Activated CD8-positive, alpha-beta T cell treated with anti-CD3 and anti-CD28 coated beads for 36 hours (primary cell): ENCODE measurements around the gene HBZ. TPM values are rescaled to one million over a fixed set of nuclear protein-coding genes. Genes with fewer than 3 reads are reported as not detected.
"Not testable (repeated sequence)": the region's sequence is repeated elsewhere in the genome, so short reads cannot be mapped to it uniquely, and the experiment has no call there.

Experiments
- ATAC-seq: fragments of 200-7000 bp; cut with Tn5 transposase; one replicate; pipeline ENCODE4 v1.10.0; 2021; ENCODE audit warnings: mild to moderate bottlenecking, moderate library complexity
- CTCF ChIA-PET: fragments of 350-600 bp; sonication (Branson Sonifier 250); formaldehyde crosslinking; loops from one replicate; lab custom pipeline; 2021; ENCODE audit warnings: antibody characterized with exemption; lab: Charles Lee
- POLR2A ChIA-PET: fragments of 350-600 bp; sonication (Branson Sonifier 250); formaldehyde crosslinking; loops from one replicate; lab custom pipeline; 2021; ENCODE audit warnings: antibody characterized with exemption; lab: Charles Lee
- DNase-seq: peaks from one replicate; pipeline ENCODE4 v3.0.0-alpha.2; 2020
- H3K27ac Mint-ChIP-seq: one replicate; pipeline ENCODE4 v1.8.0; 2021; ENCODE audit warnings: mild to moderate bottlenecking, mixed read lengths
- H3K27me3 Mint-ChIP-seq: one replicate; pipeline ENCODE4 v1.8.0; 2021; ENCODE audit warnings: mixed read lengths
- H3K36me3 Mint-ChIP-seq: one replicate; pipeline ENCODE4 v1.8.0; 2021; ENCODE audit warnings: low read depth, mixed read lengths
- H3K4me1 Mint-ChIP-seq: one replicate; pipeline ENCODE4 v1.8.0; 2021; ENCODE audit warnings: low read depth, mixed read lengths
- H3K4me3 Mint-ChIP-seq: one replicate; pipeline ENCODE4 v1.8.0; 2021; ENCODE audit warnings: mild to moderate bottlenecking, moderate library complexity, mixed read lengths
- H3K9me3 Mint-ChIP-seq: one replicate; pipeline ENCODE4 v1.8.0; 2021; ENCODE audit warnings: mixed read lengths
- CTCF ChIP-seq: fragments of 200-600 bp; IDR thresholded peaks from one replicate; pipeline ENCODE4 v1.8.0; 2022; ENCODE audit warnings: antibody characterized with exemption, mild to moderate bottlenecking
- intact Hi-C: fragments of 100-400 bp; cut with micrococcal nuclease; formaldehyde crosslinking; loops from one replicate; pipeline ENCODE4 v1.10.0; 2022
- total RNA-seq, 2 experiments: library from RNA; stranded (reverse); gene quantifications; one replicate each; pipeline ENCODE4 v1.2.3, GENCODE V29; 2021

The HBZ gene
- total RNA-seq, 2 experiments from 2014 or later = not detected

GRCh38 chr16:168424-168823 lies 16.0 kb downstream of the HBZ start:
- H3K27me3 Mint-ChIP-seq = peaks cover 52% of the 10 kb centered on the region
- intact Hi-C loops = no loop called here
- H3K4me3 Mint-ChIP-seq = no peak overlapping the region
- no peak overlapping the region for H3K27ac Mint-ChIP-seq
- ChIA-PET POLR2A (interaction anchor here (0.9 to 1.2 kb wide), 2 partner anchors 9 to 12 kb away, joined by 3 to 5 read pairs; partner anchors contain the start of gene HBQ1), CTCF (interaction anchor here (0.9 to 2.3 kb wide), 6 partner anchors 12 to 103 kb away, joined by 3 to 8 read pairs (median 4); partner anchors contain the start of gene HBQ1)
- ATAC-seq = no peak
- TF ChIP-seq CTCF = no peak
- H3K4me1 Mint-ChIP-seq = peaks cover 13% of the 10 kb centered on the region
- no peaks in the 10 kb centered on the region for H3K36me3 Mint-ChIP-seq
- H3K9me3 Mint-ChIP-seq = no peaks in the 10 kb centered on the region
- no peak for DNase-seq

- H3K36me3 Mint-ChIP-seq = no peaks in the 10 kb centered on the region
- no peaks in the 10 kb centered on the region for H3K9me3 Mint-ChIP-seq
- no peak for ATAC-seq
- ChIA-PET POLR2A (no interaction called here), CTCF (interaction anchor here (0.9 to 2.3 kb wide), 4 partner anchors 13 to 104 kb away, joined by 3 to 8 read pairs (median 4); no protein-coding TSS in a partner anchor)
- H3K27ac Mint-ChIP-seq = no peak overlapping the region
- H3K27me3 Mint-ChIP-seq = peaks cover 56% of the 10 kb centered on the region
- no peak for DNase-seq
- intact Hi-C loops = no loop called here
- H3K4me3 Mint-ChIP-seq = no peak overlapping the region
- no peak for TF ChIP-seq CTCF
- peaks cover 15% of the 10 kb centered on the region for H3K4me1 Mint-ChIP-seq
Observed at GRCh38 chr16:169014-169413, 16.6 kb downstream of the HBZ start.

GRCh38 chr16:170088-170507 lies 17.7 kb downstream of the HBZ start:
- POLR2A ChIA-PET = interaction anchor here (0.9 kb wide), 1 partner anchor 28 kb away, joined by 3 read pairs; no protein-coding TSS in a partner anchor
- H3K36me3 Mint-ChIP-seq = not testable (repeated sequence)

GRCh38 chr16:170788-171187 lies 18.3 kb downstream of the HBZ start:
- no peak for ATAC-seq
- intact Hi-C loops = no loop called here
- no peak for TF ChIP-seq CTCF
- Mint-ChIP-seq H3K27me3 (peaks cover 64% of the 10 kb centered on the region), H3K4me1 (peaks cover 21% of the 10 kb centered on the region), H3K4me3 (no peak overlapping the region), H3K27ac (no peak overlapping the region), H3K36me3 (no peaks in the 10 kb centered on the region), H3K9me3 (no peaks in the 10 kb centered on the region)
- POLR2A ChIA-PET = interaction anchor here (0.9 kb wide), 1 partner anchor 28 kb away, joined by 3 read pairs; no protein-coding TSS in a partner anchor
- no peak for DNase-seq
- CTCF ChIA-PET = interaction anchor here (1.5 to 1.9 kb wide), 2 partner anchors 11 to 64 kb away, joined by 3 to 4 read pairs; no protein-coding TSS in a partner anchor

More at GRCh38 chr16:170088-170507, 17.7 kb downstream of the HBZ start:
- H3K4me3 Mint-ChIP-seq, intact Hi-C loops, H3K9me3 Mint-ChIP-seq, ATAC-seq, H3K27ac Mint-ChIP-seq, DNase-seq: not testable (repeated sequence)
- CTCF ChIA-PET = interaction anchor here (1.2 kb wide), 1 partner anchor 63 kb away, joined by 3 read pairs; no protein-coding TSS in a partner anchor
- Mint-ChIP-seq H3K4me1 (peaks cover 17% of the 10 kb centered on the region), H3K27me3 (peaks cover 63% of the 10 kb centered on the region)

- Mint-ChIP-seq H3K27me3 (peaks cover 56% of the 10 kb centered on the region), H3K4me1 (peaks cover 20% of the 10 kb centered on the region)
- DNase-seq, H3K9me3 Mint-ChIP-seq, H3K27ac Mint-ChIP-seq, intact Hi-C loops, H3K36me3 Mint-ChIP-seq, POLR2A ChIA-PET, H3K4me3 Mint-ChIP-seq: not testable (repeated sequence)
- CTCF ChIA-PET = interaction anchor here (1.9 kb wide), 1 partner anchor 9 kb away, joined by 4 read pairs; no protein-coding TSS in a partner anchor
- peak; percentile 48 for ATAC-seq
Observed at GRCh38 chr16:172374-172941, 20.0 kb downstream of the HBZ start, which contains the start of gene HBA2. HBA2 (plus strand) TSS chr16:172876; CDS start chr16:172913, 37 bp downstream.

GRCh38 chr16:173211-173854 lies 20.9 kb downstream of the HBZ start:
- DNase-seq, ATAC-seq, POLR2A ChIA-PET, intact Hi-C loops, H3K4me3 Mint-ChIP-seq, H3K27ac Mint-ChIP-seq, H3K36me3 Mint-ChIP-seq, CTCF ChIA-PET, H3K9me3 Mint-ChIP-seq: not testable (repeated sequence)
- H3K4me1 Mint-ChIP-seq = peaks cover 22% of the 10 kb centered on the region
- H3K27me3 Mint-ChIP-seq = peaks cover 58% of the 10 kb centered on the region

GRCh38 chr16:173928-174769 lies 21.7 kb downstream of the HBZ start:
- POLR2A ChIA-PET, intact Hi-C loops, H3K9me3 Mint-ChIP-seq, H3K36me3 Mint-ChIP-seq, DNase-seq, H3K27ac Mint-ChIP-seq, H3K4me3 Mint-ChIP-seq, ATAC-seq: not testable (repeated sequence)
- CTCF ChIA-PET = interaction anchor here (0.9 to 1.7 kb wide), 2 partner anchors 77 to 108 kb away, joined by 3 to 5 read pairs; no protein-coding TSS in a partner anchor
- H3K27me3 Mint-ChIP-seq = peaks cover 55% of the 10 kb centered on the region
- peaks cover 22% of the 10 kb centered on the region for H3K4me1 Mint-ChIP-seq
